Calu3 (cell line): ENCODE measurements around the gene PPOX. TPM values are rescaled to one million over a fixed set of nuclear protein-coding genes. Genes with fewer than 3 reads are reported as not detected.
A peak's percentile ranks its signal among the peaks of the same experiment; 100 is the strongest.

Experiments used
- BruUV-seq: library from RNA; stranded (reverse); fragments of 400-500 nt; replicated peaks from 2 replicates; lab custom pipeline; 2021; lab: Mats Ljungman, UMichigan
- CTCF ChIA-PET: fragments of 300-600 bp; sonication (Branson Sonifier 250); formaldehyde crosslinking; loops from one replicate; lab custom pipeline; 2022; ENCODE audit warnings: antibody characterized with exemption; lab: Charles Lee
- DNase-seq: peaks from one replicate; pipeline ENCODE4 v3.0.0; 2022
- H3K27ac Mint-ChIP-seq: one replicate; pipeline ENCODE4 v1.8.0; 2022; ENCODE audit warnings: mixed read lengths; ENCODE audit not compliant: unreplicated experiment
- H3K27me3 Mint-ChIP-seq: one replicate; pipeline ENCODE4 v1.8.0; 2022; ENCODE audit warnings: mixed read lengths; ENCODE audit not compliant: unreplicated experiment
- H3K36me3 Mint-ChIP-seq: one replicate; pipeline ENCODE4 v1.8.0; 2022; ENCODE audit warnings: mild to moderate bottlenecking, moderate library complexity, mixed read lengths; ENCODE audit not compliant: insufficient read depth, unreplicated experiment
- H3K4me1 Mint-ChIP-seq: one replicate; pipeline ENCODE4 v1.8.0; 2022; ENCODE audit warnings: mild to moderate bottlenecking, low read depth, mixed read lengths; ENCODE audit not compliant: unreplicated experiment
- H3K4me3 Mint-ChIP-seq: one replicate; pipeline ENCODE4 v1.8.0; 2022; ENCODE audit warnings: mild to moderate bottlenecking, low read depth, moderate library complexity, mixed read lengths; ENCODE audit not compliant: unreplicated experiment
- H3K9me3 Mint-ChIP-seq: one replicate; pipeline ENCODE4 v1.8.0; 2022; ENCODE audit warnings: low read depth, mixed read lengths; ENCODE audit not compliant: unreplicated experiment
- intact Hi-C: fragments of 100-400 bp; cut with micrococcal nuclease; formaldehyde crosslinking; loops from one replicate; pipeline ENCODE4 v1.10.0; 2022; ENCODE audit not compliant: unreplicated experiment
- total RNA-seq: library from RNA; stranded (reverse); gene quantifications from 2 replicates; pipeline ENCODE4 v1.2.3, GENCODE V29; 2022
- TF ChIP-seq, protein P1 (sequence below): fragments of 200-600 bp; IDR thresholded peaks from one replicate; pipeline ENCODE4 v1.8.0; 2022; ENCODE audit warnings: antibody characterized with exemption; ENCODE audit not compliant: unreplicated experiment

Gene PPOX
- total RNA-seq, 1 experiment from 2014 or later, result 27.1 TPM

DNA sequence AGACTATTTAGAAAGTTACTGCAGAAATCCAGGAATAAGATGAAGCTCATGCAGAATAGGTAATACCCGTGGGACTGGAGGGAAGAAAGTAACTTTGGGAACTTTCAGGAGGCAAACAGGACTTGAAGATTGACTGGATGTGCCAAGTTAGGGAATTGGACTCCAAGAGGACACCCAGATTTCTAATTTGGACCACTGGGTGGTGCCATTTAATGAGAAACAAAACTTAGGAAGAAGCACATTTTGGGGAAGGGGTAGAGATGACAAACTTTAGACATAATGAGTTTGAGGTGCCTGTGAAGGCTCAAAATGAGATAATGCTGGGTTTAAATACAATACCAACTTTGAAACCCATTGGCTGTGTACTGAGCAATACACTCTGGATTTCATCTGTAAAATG lies 14.4 kb downstream of the PPOX start:
- no peak for DNase-seq
- intact Hi-C loops, result no loop called here
- H3K4me3 Mint-ChIP-seq, result no peak overlapping the region
- TF ChIP-seq, protein P1, sequence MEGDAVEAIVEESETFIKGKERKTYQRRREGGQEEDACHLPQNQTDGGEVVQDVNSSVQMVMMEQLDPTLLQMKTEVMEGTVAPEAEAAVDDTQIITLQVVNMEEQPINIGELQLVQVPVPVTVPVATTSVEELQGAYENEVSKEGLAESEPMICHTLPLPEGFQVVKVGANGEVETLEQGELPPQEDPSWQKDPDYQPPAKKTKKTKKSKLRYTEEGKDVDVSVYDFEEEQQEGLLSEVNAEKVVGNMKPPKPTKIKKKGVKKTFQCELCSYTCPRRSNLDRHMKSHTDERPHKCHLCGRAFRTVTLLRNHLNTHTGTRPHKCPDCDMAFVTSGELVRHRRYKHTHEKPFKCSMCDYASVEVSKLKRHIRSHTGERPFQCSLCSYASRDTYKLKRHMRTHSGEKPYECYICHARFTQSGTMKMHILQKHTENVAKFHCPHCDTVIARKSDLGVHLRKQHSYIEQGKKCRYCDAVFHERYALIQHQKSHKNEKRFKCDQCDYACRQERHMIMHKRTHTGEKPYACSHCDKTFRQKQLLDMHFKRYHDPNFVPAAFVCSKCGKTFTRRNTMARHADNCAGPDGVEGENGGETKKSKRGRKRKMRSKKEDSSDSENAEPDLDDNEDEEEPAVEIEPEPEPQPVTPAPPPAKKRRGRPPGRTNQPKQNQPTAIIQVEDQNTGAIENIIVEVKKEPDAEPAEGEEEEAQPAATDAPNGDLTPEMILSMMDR, result no peak
- no TSS peak for BruUV-seq
- no peaks in the 10 kb centered on the region for H3K27me3 Mint-ChIP-seq
- peaks cover 42% of the 10 kb centered on the region for H3K4me1 Mint-ChIP-seq
- CTCF ChIA-PET, result no interaction called here
- peaks cover 19% of the 10 kb centered on the region for H3K36me3 Mint-ChIP-seq
- H3K9me3 Mint-ChIP-seq, result no peaks in the 10 kb centered on the region
- no peak overlapping the region for H3K27ac Mint-ChIP-seq

DNA sequence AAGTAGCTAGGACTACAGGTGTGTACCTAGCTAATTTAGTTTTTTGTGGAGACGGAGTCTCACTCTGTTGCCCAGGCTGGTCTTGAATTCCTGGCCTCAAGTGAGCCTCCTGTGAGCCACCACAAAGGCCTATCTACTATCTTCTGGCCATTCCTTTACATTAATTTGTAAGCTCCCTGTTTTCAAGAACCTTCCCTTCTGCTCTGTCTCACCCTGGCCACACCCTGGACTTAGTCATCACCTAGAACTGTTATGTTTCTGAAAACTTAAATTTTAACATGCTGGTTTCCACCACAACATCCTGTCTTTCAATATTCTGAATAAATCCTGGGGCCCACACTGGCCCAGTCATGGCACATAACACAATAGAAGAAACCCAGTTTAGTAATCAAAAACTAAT lies 16.0 kb downstream of the PPOX start:
- no peak for DNase-seq
- Mint-ChIP-seq H3K9me3 (no peaks in the 10 kb centered on the region), H3K4me3 (no peak overlapping the region), H3K36me3 (peaks cover 7% of the 10 kb centered on the region), H3K4me1 (peaks cover 30% of the 10 kb centered on the region), H3K27ac (peak overlapping the region; percentile 48), H3K27me3 (no peaks in the 10 kb centered on the region)
- CTCF ChIA-PET, result interaction anchor here (1.4 kb wide), 1 partner anchor 44 kb away, joined by 4 read pairs; the partner anchor contains the start of gene TOMM40L
- TF ChIP-seq, protein P1, result no peak
- no TSS peak for BruUV-seq
- intact Hi-C loops, result no loop called here

DNA sequence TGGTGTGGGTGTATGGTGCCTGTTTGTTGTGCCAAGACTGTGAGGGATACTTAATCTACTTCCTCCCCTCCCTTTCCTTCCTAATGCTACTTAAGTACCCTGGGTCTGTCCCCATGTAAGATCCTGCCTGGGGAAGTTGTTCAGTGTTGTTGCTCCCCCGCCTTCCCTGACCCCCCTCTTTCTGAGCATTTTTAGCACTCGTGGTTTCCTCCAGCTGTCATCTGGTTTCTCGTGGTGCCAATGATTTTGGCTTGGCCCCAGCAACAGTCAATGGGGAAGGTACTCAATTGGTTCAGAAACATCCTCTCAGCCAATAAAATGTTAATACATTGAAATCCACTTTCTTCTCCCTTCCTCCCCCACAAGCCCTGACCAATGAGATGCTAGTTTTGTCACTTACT lies 19.1 kb downstream of the PPOX start:
- Mint-ChIP-seq H3K4me3 (no peak overlapping the region), H3K4me1 (peaks cover 22% of the 10 kb centered on the region), H3K36me3 (no peaks in the 10 kb centered on the region), H3K27ac (no peak overlapping the region), H3K27me3 (no peaks in the 10 kb centered on the region), H3K9me3 (no peaks in the 10 kb centered on the region)
- no TSS peak for BruUV-seq
- DNase-seq, result no peak
- TF ChIP-seq, protein P1, result no peak
- intact Hi-C loops, result no loop called here
- CTCF ChIA-PET, result no interaction called here

DNA sequence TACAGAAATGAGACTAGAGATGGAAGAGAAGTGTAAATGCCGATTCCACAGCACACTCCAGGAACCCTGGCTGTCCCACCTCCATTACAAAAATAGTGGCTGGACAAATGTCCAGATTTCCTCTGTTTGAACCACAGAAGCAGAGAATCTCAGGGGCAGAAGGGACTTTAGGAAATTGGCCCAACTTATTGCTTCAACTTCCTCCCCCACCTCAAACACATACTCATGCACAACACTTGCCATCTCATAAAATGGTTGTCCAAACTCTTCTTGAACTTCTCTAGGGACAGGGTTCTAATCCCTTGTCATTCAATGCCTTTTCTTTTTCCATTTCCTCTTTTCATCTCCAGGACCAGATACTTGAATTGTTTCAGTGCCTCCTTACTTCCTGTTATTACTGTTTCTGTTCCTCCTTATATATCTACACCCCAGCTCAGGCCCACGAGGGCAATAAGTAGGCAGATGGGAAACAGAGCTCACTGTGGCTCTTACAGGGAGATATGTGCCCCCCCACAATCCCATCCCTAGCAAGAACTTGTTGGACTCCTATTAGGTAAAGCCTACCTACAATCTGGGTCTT lies 19.6 kb downstream of the PPOX start:
- Mint-ChIP-seq H3K27me3 (no peaks in the 10 kb centered on the region), H3K4me3 (no peak overlapping the region), H3K27ac (no peak overlapping the region), H3K36me3 (no peaks in the 10 kb centered on the region), H3K9me3 (no peaks in the 10 kb centered on the region), H3K4me1 (peaks cover 22% of the 10 kb centered on the region)
- no peak for DNase-seq
- no TSS peak for BruUV-seq
- CTCF ChIA-PET, result interaction anchor here (1.4 kb wide), 1 partner anchor 8 kb away, joined by 4 read pairs; the partner anchor contains the start of gene B4GALT3
- TF ChIP-seq, protein P1, result no peak
- intact Hi-C loops, result no loop called here
